ENCODE measurements around the gene CCNJL.
"Not testable (repeated sequence)": the region's sequence is repeated elsewhere in the genome, so short reads cannot be mapped to it uniquely, and the experiment has no call there.

The CCNJL gene

GRCh38 chr5:160253441-160253840 is 58.9 kb downstream of the CCNJL start:
- Mint-ChIP-seq H3K36me3 (ENCODE audit: low read depth) (no peaks in the 10 kb centered on the region), H3K4me1 (ENCODE audit: low read depth) (no peaks in the 10 kb centered on the region), H3K4me3 (no peak overlapping the region), H3K27ac (no peak overlapping the region), H3K27me3 (no peaks in the 10 kb centered on the region), H3K9me3 (no peaks in the 10 kb centered on the region)
- intact Hi-C loops (cut with micrococcal nuclease), result no loop called here

- H3K27me3 Mint-ChIP-seq, result no peaks in the 10 kb centered on the region
- no peak overlapping the region for H3K27ac Mint-ChIP-seq
- H3K4me1 Mint-ChIP-seq (ENCODE audit: low read depth), result no peaks in the 10 kb centered on the region
- no peaks in the 10 kb centered on the region for H3K9me3 Mint-ChIP-seq
- H3K36me3 Mint-ChIP-seq (ENCODE audit: low read depth), result no peaks in the 10 kb centered on the region
- intact Hi-C loops (cut with micrococcal nuclease), result no loop called here
- no peak overlapping the region for H3K4me3 Mint-ChIP-seq
Observed at GRCh38 chr5:160252916-160253315, 59.4 kb downstream of the CCNJL start.

DNA sequence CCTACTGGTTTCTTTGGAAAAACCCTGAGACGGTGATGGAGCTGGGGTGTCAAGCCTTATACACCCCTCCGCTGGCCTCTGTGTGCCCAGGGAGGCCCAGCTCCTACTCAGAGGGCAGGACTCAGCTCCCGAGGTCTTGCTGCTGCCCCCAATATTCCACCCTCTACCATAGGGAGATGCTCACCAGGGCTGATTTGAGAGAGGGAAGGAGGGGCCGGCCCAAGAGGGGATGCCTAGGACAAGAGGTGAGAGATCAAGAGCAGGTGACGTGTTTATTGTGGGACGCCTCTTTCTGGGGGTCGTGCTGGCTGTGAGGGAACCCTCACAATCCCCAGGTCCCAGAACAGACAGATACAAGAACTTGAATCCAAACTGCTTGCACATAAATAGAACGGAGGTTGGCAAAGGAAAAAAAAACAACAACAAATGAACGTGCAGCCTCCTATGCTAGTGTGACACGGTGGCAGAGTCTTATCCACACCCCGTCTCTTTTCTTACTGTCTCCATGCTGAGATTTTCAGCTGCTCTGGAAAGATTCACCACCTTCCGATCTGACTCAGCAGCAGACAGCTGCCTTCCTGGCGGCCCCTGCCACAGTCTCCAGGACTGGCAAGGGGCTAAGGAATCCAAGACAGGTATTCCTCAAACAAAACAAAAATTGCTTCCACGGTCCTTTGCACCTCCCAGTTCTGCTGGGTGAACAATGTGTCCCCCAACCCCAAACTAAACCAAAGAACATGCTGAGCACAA is 60.8 kb downstream of the CCNJL start:
- Mint-ChIP-seq H3K9me3 (no peaks in the 10 kb centered on the region), H3K36me3 (ENCODE audit: low read depth) (no peaks in the 10 kb centered on the region), H3K4me1 (ENCODE audit: low read depth) (no peaks in the 10 kb centered on the region), H3K4me3 (no peak overlapping the region), H3K27me3 (peaks cover 2% of the 10 kb centered on the region), H3K27ac (no peak overlapping the region)
- intact Hi-C loops (cut with micrococcal nuclease), result no loop called here

DNA sequence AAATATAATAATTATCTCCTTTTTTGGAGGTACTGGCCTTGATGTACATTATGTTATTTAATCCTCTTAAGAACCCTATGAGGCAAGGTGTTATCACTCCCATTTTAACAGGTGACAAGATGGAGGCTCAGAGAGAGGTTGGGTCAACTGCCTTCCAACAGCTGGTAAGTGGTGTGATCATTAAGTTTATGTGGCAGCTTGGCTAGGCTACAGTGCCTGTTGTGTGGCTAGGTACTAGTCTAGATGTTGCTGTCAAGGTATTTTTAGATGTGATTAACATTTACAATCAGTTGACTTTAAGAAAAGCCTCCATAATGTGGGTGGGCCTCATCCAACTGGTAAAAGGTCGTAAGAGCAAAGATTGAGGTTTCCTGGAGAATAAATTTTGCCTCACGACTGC is 61.5 kb downstream of the CCNJL start:
- Mint-ChIP-seq H3K36me3 (ENCODE audit: low read depth) (no peaks in the 10 kb centered on the region), H3K4me1 (ENCODE audit: low read depth) (no peaks in the 10 kb centered on the region), H3K9me3 (no peaks in the 10 kb centered on the region), H3K27ac (no peak overlapping the region), H3K27me3 (peaks cover 2% of the 10 kb centered on the region), H3K4me3 (no peak overlapping the region)
- intact Hi-C loops (cut with micrococcal nuclease), result no loop called here

GRCh38 chr5:160250226-160250625 is 62.1 kb downstream of the CCNJL start:
- H3K27me3 Mint-ChIP-seq, result peaks cover 4% of the 10 kb centered on the region
- no peak overlapping the region for H3K27ac Mint-ChIP-seq
- no peaks in the 10 kb centered on the region for H3K9me3 Mint-ChIP-seq
- no peak overlapping the region for H3K4me3 Mint-ChIP-seq
- H3K36me3 Mint-ChIP-seq (ENCODE audit: low read depth), result no peaks in the 10 kb centered on the region
- no peaks in the 10 kb centered on the region for H3K4me1 Mint-ChIP-seq (ENCODE audit: low read depth)
- intact Hi-C loops (cut with micrococcal nuclease), result no loop called here

- H3K36me3 Mint-ChIP-seq (ENCODE audit: low read depth); H3K27me3 Mint-ChIP-seq; H3K27ac Mint-ChIP-seq; intact Hi-C loops (cut with micrococcal nuclease); H3K4me1 Mint-ChIP-seq (ENCODE audit: low read depth); H3K4me3 Mint-ChIP-seq; H3K9me3 Mint-ChIP-seq: not testable (repeated sequence)
Observed at GRCh38 chr5:160249570-160249969, 62.8 kb downstream of the CCNJL start.

GRCh38 chr5:160245506-160246086 is 66.8 kb downstream of the CCNJL start:
- H3K4me1 Mint-ChIP-seq (ENCODE audit: low read depth), result no peaks in the 10 kb centered on the region
- H3K4me3 Mint-ChIP-seq, result no peak overlapping the region
- H3K36me3 Mint-ChIP-seq (ENCODE audit: low read depth), result no peaks in the 10 kb centered on the region

DNA sequence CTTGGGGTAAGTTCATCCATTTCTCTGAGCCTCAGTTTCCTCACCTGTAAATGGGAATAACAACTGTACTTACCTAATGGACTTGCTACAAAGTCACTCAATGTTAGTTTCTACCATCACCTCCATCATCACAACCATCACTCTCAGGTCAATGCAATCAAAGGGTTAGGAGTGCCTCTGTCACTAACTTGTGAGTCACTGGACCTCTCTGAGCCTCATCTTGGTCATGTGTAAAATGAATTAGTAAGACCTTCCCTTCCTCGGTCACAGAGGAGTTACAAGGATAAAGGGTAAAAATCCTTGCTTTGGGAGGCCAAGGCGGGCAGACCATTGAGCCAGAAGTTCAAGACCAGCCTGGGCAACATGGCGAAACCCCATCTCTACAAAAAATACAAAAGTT is 70.2 kb downstream of the CCNJL start:
- Mint-ChIP-seq H3K36me3 (ENCODE audit: low read depth) (no peaks in the 10 kb centered on the region), H3K9me3 (no peaks in the 10 kb centered on the region), H3K4me1 (ENCODE audit: low read depth) (no peaks in the 10 kb centered on the region), H3K27ac (no peak overlapping the region), H3K4me3 (no peak overlapping the region), H3K27me3 (peaks cover 19% of the 10 kb centered on the region)
- intact Hi-C loops (cut with micrococcal nuclease), result no loop called here

More at GRCh38 chr5:160245506-160246086, 66.8 kb downstream of the CCNJL start:
- intact Hi-C loops (cut with micrococcal nuclease), result no loop called here
- Mint-ChIP-seq H3K9me3 (no peaks in the 10 kb centered on the region), H3K27me3 (peaks cover 12% of the 10 kb centered on the region), H3K27ac (no peak overlapping the region)

DNA sequence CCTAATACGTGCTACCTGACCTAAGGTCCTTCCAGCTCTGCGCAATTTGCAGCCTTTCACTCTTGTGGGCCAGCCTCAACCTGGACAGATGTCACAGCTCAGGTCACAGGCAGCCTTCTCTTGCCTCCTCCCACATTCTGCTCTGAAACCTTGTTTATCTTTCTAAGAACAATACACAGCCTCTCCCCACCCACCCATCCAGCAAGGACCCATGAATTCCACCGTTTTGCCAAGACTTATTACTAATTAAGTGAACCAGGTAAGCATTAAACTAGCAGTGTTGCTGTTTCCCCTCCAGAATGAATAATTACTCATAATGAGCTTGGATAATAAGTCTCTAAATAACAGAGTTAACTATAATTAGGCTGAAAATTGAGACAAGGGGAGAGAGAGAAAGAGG is 72.0 kb downstream of the CCNJL start:
- no peaks in the 10 kb centered on the region for H3K36me3 Mint-ChIP-seq (ENCODE audit: low read depth)
- H3K4me1 Mint-ChIP-seq (ENCODE audit: low read depth), result no peaks in the 10 kb centered on the region
- H3K9me3 Mint-ChIP-seq, result no peaks in the 10 kb centered on the region
- intact Hi-C loops (cut with micrococcal nuclease), result no loop called here
- no peak overlapping the region for H3K27ac Mint-ChIP-seq
- peaks cover 17% of the 10 kb centered on the region for H3K27me3 Mint-ChIP-seq
- no peak overlapping the region for H3K4me3 Mint-ChIP-seq

GRCh38 chr5:160237571-160238093 is 74.7 kb downstream of the CCNJL start:
- Mint-ChIP-seq H3K4me1 (ENCODE audit: low read depth) (no peaks in the 10 kb centered on the region), H3K9me3 (no peaks in the 10 kb centered on the region), H3K4me3 (no peak overlapping the region), H3K27me3 (peaks cover 14% of the 10 kb centered on the region), H3K36me3 (ENCODE audit: low read depth) (no peaks in the 10 kb centered on the region), H3K27ac (no peak overlapping the region)
- intact Hi-C loops (cut with micrococcal nuclease), result no loop called here

- Mint-ChIP-seq H3K4me1 (ENCODE audit: low read depth) (peaks cover 13% of the 10 kb centered on the region), H3K4me3 (no peak overlapping the region), H3K27ac (no peak overlapping the region), H3K27me3 (peaks cover 10% of the 10 kb centered on the region), H3K36me3 (ENCODE audit: low read depth) (no peaks in the 10 kb centered on the region), H3K9me3 (no peaks in the 10 kb centered on the region)
- intact Hi-C loops (cut with micrococcal nuclease), result no loop called here
Observed at GRCh38 chr5:160235731-160236130, 76.6 kb downstream of the CCNJL start.

DNA sequence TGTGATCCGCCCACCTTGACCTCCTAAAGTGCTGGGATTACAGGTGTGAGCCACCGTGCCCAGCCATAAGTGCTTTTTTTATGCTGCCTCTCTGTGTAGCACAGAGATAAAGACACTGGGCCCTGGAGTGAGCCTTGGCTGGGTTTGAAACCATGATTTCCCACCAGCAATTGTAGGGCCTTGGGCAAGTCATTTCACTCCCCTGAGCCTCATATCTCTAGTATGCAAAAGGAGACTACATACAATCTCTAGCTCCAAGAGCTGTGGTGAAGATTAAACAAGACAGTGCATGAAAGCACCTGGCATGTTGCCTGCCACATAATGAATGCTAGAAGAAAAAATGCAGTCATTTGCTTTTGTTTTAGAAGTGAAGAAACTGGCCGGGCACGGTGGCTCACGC is 79.1 kb downstream of the CCNJL start:
- H3K9me3 Mint-ChIP-seq, result no peaks in the 10 kb centered on the region
- peaks cover 10% of the 10 kb centered on the region for H3K27me3 Mint-ChIP-seq
- intact Hi-C loops (cut with micrococcal nuclease), result no loop called here
- H3K36me3 Mint-ChIP-seq (ENCODE audit: low read depth), result no peaks in the 10 kb centered on the region
- H3K4me1 Mint-ChIP-seq (ENCODE audit: low read depth), result peaks cover 23% of the 10 kb centered on the region
- no peak overlapping the region for H3K4me3 Mint-ChIP-seq
- H3K27ac Mint-ChIP-seq, result no peak overlapping the region

DNA sequence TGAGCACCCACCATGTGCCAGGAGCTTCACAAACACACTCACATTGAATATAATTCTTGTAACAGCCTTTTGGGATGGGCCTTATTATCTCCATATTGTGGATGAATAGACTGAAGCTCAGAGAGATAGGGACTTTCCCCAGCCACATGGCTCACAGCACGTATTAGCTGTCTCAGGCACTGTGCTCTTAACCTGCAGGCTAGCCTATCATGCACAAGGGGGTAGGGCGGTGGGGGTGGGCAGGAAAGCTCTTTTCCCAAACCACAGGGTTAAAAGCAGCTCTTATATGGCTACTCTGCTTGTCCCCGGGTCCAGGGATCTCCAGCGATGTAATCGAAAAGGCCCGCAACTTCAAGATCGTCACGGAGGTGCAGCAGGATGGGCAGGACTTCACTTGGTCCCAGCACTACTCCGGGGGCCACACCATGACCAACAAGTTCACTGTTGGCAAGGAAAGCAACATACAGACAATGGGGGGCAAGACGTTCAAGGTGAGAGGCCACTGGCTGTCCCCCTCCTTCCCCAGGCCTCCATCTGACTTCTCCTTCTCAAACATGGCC is 80.5 kb downstream of the CCNJL start:
- Mint-ChIP-seq H3K36me3 (ENCODE audit: low read depth) (no peaks in the 10 kb centered on the region), H3K27ac (peak overlapping the region; percentile 77), H3K4me1 (ENCODE audit: low read depth) (peaks cover 23% of the 10 kb centered on the region), H3K27me3 (peaks cover 5% of the 10 kb centered on the region), H3K9me3 (no peaks in the 10 kb centered on the region), H3K4me3 (no peak overlapping the region)
- intact Hi-C loops (cut with micrococcal nuclease), result no loop called here

DNA sequence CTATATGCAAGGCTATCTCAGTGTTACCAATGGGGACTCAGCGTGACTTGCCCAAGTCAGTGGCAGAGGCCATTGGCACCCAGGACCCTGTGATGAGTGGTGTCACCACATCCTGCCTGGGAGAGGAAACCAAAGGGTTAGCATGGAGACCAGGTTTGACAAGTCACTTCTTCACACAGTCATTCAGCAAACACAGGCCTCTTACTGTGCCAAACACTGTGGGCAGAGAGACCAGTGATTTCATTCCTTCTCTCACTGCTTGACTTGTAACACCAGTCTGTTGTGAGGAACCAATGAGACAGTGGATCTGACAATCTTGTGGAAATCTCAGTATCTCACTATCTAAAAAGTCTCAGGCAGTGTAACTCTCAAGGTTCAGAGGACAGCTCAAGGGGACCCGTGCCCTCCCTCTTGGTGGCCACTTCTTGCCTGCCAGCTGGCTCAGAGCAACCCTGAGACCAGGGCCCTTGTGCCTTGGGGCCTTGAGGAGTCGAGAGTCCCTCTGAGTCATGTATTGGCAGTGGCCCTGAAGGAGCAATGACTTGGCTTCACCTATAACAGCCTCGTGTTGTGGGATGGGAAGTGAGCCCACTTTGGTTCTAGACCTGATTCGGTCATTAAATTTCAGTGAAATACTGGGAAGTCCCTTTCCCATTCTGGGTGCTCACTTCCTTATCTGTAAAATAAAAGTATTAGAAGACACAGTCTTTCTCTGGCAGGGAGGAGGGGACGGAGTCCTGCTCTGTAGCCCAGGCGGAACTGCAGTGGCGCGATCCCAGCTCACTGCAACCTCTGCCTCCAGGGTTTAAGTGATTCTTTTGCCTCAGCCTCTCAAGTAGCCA is 81.5 kb downstream of the CCNJL start:
- Mint-ChIP-seq H3K4me1 (ENCODE audit: low read depth) (peaks cover 23% of the 10 kb centered on the region), H3K9me3 (no peaks in the 10 kb centered on the region), H3K36me3 (ENCODE audit: low read depth) (no peaks in the 10 kb centered on the region), H3K27ac (peak overlapping the region; percentile 77), H3K4me3 (no peak overlapping the region), H3K27me3 (peaks cover 5% of the 10 kb centered on the region)
- intact Hi-C loops (cut with micrococcal nuclease), result no loop called here
